GM12878 (cell line): ENCODE results near the gene GPR152. TPM values are rescaled to one million over a fixed set of nuclear protein-coding genes. Genes with fewer than 3 reads are reported as not detected.

Experiments used
- EZH2 ChIP-seq: IDR thresholded peaks from 2 replicates; pipeline ENCODE4 v1.6.1; 2012; ENCODE audit warnings: low read depth, mild to moderate bottlenecking, control low read depth, inconsistent platforms, low read length, borderline replicate concordance; ENCODE audit not compliant: control insufficient read depth
- PML ChIP-seq: IDR thresholded peaks from 2 replicates; pipeline ENCODE4 v1.6.1; 2012; ENCODE audit warnings: low read length, inconsistent platforms
- POLR2AphosphoS2 ChIP-seq: IDR thresholded peaks from 2 replicates; pipeline ENCODE4 v1.6.1; 2011; ENCODE audit warnings: low read depth, mild to moderate bottlenecking, low read length, improper control_type of control experiment, moderate library complexity
- RAD51 ChIP-seq: fragments of 450-650 bp; IDR thresholded peaks from 2 replicates; pipeline ENCODE4 v1.6.1; 2016; ENCODE audit warnings: moderate library complexity, mild to moderate bottlenecking, inconsistent platforms
- RB1 ChIP-seq: fragments of 450-650 bp; formaldehyde crosslinking; IDR thresholded peaks from 2 replicates; pipeline ENCODE4 v1.6.1; 2017; ENCODE audit warnings: mild to moderate bottlenecking, borderline replicate concordance
- RCOR1 ChIP-seq: conservative IDR thresholded peaks from 2 replicates; pipeline ENCODE4 v1.6.1; 2012; ENCODE audit warnings: low read depth, low read length, improper control_type of control experiment
- WRNIP1 ChIP-seq: IDR thresholded peaks from 2 replicates; pipeline ENCODE4 v1.6.1; 2011; ENCODE audit warnings: low read depth, low read length, improper control_type of control experiment, borderline replicate concordance
- polyA plus RNA-seq, 11 experiments: library from polyadenylated mRNA; depleted of rRNA in 4 of 11; unstranded in 6 of 11; stranded (reverse) in 5 of 11; fragments of >200 nt; fragmentation: Nextera tagmentation in 4 of 11; fragmentation: Illumina TruSeq in 1 of 11; extraction: Ambion mirVana in 4 of 11; extraction: Trizol in 1 of 11; gene quantifications; 1 replicate in 1 of 11; 2 replicates in 10 of 11; pipeline versions ENCODE4 v1.2.1 to v1.2.3, GENCODE V29; 2011 to 2016; ENCODE audit warnings: inconsistent platforms in 2 of 11, missing spikeins in 2 of 11, low read depth in 1 of 11
- total RNA-seq, 4 experiments: library from RNA; depleted of rRNA in 3 of 4; stranded (reverse); fragments of >200 nt in 3 of 4; fragmentation: Illumina TruSeq in 1 of 4; extraction: Trizol in 1 of 4; gene quantifications; 2 replicates each; pipeline versions ENCODE4 v1.2.1 to v1.2.3, GENCODE V29; 2013 to 2021
- TF ChIP-seq, protein P1 (sequence below): fragments of 450-650 bp; IDR thresholded peaks from 2 replicates; pipeline ENCODE4 v1.6.1; 2016; ENCODE audit warnings: mild to moderate bottlenecking
- TF ChIP-seq, protein P2 (sequence below): fragments of 450-650 bp; IDR thresholded peaks from 2 replicates; pipeline ENCODE4 v1.6.1; 2017; ENCODE audit warnings: mild to moderate bottlenecking
- TF ChIP-seq, protein P3 (sequence below): IDR thresholded peaks from 2 replicates; pipeline ENCODE4 v1.6.1; 2011; ENCODE audit warnings: mild to moderate bottlenecking, low read depth, low read length, moderate library complexity; ENCODE audit not compliant: insufficient replicate concordance
- TF ChIP-seq, protein P4 (sequence below): fragments of 450-650 bp; IDR thresholded peaks from 2 replicates; pipeline ENCODE4 v1.6.1; 2017; ENCODE audit warnings: antibody characterized with exemption, mild to moderate bottlenecking, moderate library complexity
- TF ChIP-seq, protein P5 (sequence below): fragments of 450-650 bp; formaldehyde crosslinking; IDR thresholded peaks from 2 replicates; pipeline ENCODE4 v1.4.0; 2022; ENCODE audit warnings: mild to moderate bottlenecking, moderate library complexity
- TF ChIP-seq, protein P6 (sequence below): fragments of 450-650 bp; IDR thresholded peaks from 2 replicates; pipeline ENCODE4 v1.6.1; 2014; ENCODE audit warnings: mild to moderate bottlenecking

GPR152 gene
- total and polyA plus RNA-seq, 10 of the 15 experiments (the other 5 are each of a cell fraction or from before 2014, with no cell fraction given) = not detected

DNA sequence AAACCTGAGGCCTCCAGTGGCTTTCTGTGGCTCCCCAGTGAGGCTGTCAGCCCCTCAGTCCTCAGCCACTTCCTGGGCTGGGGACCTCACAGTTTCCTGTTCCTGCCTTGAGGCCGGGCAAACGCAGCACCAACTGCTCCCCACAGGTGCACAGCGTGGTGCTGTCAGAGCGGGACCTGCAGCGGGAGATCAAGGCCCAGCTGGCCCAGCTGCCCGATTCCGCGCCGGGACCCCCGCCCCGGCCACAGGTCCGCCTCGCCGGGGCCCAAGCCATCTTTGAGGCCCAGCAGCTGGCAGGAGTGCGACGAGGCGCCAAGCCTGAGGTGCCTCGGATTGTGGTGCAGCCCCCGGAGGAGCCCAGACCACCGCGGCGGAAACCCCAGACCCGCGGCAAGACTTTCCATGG, 43.3 kb downstream of the GPR152 start (continued):
- TF ChIP-seq, protein P1, sequence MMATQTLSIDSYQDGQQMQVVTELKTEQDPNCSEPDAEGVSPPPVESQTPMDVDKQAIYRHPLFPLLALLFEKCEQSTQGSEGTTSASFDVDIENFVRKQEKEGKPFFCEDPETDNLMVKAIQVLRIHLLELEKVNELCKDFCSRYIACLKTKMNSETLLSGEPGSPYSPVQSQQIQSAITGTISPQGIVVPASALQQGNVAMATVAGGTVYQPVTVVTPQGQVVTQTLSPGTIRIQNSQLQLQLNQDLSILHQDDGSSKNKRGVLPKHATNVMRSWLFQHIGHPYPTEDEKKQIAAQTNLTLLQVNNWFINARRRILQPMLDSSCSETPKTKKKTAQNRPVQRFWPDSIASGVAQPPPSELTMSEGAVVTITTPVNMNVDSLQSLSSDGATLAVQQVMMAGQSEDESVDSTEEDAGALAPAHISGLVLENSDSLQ = peak; percentile 19; the same call in 1 of the 2 replicates
- TF ChIP-seq POLR2AphosphoS2 = no peak
- no peak for TF ChIP-seq EZH2
- TF ChIP-seq, protein P2, sequence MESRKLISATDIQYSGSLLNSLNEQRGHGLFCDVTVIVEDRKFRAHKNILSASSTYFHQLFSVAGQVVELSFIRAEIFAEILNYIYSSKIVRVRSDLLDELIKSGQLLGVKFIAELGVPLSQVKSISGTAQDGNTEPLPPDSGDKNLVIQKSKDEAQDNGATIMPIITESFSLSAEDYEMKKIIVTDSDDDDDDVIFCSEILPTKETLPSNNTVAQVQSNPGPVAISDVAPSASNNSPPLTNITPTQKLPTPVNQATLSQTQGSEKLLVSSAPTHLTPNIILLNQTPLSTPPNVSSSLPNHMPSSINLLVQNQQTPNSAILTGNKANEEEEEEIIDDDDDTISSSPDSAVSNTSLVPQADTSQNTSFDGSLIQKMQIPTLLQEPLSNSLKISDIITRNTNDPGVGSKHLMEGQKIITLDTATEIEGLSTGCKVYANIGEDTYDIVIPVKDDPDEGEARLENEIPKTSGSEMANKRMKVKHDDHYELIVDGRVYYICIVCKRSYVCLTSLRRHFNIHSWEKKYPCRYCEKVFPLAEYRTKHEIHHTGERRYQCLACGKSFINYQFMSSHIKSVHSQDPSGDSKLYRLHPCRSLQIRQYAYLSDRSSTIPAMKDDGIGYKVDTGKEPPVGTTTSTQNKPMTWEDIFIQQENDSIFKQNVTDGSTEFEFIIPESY = no peak
- TF ChIP-seq PML = no peak
- TF ChIP-seq, protein P3, sequence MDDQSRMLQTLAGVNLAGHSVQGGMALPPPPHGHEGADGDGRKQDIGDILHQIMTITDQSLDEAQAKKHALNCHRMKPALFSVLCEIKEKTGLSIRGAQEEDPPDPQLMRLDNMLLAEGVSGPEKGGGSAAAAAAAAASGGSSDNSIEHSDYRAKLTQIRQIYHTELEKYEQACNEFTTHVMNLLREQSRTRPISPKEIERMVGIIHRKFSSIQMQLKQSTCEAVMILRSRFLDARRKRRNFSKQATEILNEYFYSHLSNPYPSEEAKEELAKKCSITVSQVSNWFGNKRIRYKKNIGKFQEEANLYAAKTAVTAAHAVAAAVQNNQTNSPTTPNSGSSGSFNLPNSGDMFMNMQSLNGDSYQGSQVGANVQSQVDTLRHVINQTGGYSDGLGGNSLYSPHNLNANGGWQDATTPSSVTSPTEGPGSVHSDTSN = peak; percentile 6
- no peak for TF ChIP-seq RB1
- TF ChIP-seq RCOR1 = no peak
- TF ChIP-seq, protein P4, sequence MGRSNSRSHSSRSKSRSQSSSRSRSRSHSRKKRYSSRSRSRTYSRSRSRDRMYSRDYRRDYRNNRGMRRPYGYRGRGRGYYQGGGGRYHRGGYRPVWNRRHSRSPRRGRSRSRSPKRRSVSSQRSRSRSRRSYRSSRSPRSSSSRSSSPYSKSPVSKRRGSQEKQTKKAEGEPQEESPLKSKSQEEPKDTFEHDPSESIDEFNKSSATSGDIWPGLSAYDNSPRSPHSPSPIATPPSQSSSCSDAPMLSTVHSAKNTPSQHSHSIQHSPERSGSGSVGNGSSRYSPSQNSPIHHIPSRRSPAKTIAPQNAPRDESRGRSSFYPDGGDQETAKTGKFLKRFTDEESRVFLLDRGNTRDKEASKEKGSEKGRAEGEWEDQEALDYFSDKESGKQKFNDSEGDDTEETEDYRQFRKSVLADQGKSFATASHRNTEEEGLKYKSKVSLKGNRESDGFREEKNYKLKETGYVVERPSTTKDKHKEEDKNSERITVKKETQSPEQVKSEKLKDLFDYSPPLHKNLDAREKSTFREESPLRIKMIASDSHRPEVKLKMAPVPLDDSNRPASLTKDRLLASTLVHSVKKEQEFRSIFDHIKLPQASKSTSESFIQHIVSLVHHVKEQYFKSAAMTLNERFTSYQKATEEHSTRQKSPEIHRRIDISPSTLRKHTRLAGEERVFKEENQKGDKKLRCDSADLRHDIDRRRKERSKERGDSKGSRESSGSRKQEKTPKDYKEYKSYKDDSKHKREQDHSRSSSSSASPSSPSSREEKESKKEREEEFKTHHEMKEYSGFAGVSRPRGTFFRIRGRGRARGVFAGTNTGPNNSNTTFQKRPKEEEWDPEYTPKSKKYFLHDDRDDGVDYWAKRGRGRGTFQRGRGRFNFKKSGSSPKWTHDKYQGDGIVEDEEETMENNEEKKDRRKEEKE = no peak
- no peak for TF ChIP-seq RAD51
- TF ChIP-seq, protein P5, sequence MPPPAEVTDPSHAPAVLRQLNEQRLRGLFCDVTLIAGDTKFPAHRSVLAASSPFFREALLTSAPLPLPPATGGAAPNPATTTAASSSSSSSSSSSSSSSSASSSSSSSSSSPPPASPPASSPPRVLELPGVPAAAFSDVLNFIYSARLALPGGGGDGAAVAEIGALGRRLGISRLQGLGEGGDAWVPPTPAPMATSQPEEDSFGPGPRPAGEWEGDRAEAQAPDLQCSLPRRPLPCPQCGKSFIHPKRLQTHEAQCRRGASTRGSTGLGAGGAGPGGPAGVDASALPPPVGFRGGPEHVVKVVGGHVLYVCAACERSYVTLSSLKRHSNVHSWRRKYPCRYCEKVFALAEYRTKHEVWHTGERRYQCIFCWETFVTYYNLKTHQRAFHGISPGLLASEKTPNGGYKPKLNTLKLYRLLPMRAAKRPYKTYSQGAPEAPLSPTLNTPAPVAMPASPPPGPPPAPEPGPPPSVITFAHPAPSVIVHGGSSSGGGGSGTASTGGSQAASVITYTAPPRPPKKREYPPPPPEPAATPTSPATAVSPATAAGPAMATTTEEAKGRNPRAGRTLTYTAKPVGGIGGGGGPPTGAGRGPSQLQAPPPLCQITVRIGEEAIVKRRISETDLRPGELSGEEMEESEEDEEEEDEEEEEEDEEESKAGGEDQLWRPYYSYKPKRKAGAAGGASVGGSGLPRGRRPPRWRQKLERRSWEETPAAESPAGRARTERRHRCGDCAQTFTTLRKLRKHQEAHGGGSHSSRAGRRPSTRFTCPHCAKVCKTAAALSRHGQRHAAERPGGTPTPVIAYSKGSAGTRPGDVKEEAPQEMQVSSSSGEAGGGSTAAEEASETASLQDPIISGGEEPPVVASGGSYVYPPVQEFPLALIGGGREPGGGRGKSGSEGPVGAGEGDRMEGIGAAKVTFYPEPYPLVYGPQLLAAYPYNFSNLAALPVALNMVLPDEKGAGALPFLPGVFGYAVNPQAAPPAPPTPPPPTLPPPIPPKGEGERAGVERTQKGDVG (CRISPR knock-in tag) = no peak
- TF ChIP-seq, protein P6, sequence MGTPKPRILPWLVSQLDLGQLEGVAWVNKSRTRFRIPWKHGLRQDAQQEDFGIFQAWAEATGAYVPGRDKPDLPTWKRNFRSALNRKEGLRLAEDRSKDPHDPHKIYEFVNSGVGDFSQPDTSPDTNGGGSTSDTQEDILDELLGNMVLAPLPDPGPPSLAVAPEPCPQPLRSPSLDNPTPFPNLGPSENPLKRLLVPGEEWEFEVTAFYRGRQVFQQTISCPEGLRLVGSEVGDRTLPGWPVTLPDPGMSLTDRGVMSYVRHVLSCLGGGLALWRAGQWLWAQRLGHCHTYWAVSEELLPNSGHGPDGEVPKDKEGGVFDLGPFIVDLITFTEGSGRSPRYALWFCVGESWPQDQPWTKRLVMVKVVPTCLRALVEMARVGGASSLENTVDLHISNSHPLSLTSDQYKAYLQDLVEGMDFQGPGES = no peak
- TF ChIP-seq WRNIP1 = no peak
